ENCODE measurements around the gene PRPH.
"Not testable (repeated sequence)": the region's sequence is repeated elsewhere in the genome, so short reads cannot be mapped to it uniquely, and the experiment has no call there.

PRPH gene

DNA sequence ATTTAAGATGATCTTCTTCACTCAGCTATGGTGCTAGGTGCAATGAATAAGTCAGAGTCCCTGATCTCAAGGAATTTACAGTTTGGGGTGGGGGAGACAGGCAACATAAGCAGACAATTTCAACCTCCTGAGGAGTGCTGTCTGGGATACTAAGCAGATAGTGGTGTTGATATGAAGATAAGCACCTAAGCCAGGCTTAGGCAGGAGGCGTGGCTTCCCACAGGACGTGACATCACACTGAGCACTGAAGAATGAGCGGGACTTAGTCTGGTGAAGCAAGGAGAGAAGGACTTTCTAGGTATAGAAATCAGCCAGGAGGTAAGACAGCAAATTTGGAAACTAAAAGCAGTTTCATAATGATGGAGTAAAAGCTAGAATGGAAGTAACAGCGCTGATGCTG is 6.8 kb downstream of the PRPH start:
- no peak for DNase-seq

DNA sequence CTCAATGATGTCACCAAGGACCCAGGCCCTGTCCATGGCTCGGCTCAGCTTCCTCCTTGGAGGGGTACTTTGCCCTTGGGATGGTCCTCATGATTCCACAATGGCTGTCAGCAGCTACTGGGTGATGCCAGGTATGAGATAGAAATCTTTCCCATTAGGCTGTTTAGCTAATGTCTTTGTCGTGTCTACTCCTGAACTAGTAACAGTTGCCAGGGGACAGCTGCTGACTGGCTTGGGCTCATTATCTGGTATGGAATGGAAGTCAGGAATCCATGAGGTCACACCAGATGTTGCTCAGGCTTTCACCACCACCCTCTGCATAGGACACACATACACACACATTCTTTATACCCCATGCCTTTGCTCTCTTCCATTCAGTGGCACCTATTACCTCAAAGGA is 9.2 kb downstream of the PRPH start:
- no peak for DNase-seq

DNA sequence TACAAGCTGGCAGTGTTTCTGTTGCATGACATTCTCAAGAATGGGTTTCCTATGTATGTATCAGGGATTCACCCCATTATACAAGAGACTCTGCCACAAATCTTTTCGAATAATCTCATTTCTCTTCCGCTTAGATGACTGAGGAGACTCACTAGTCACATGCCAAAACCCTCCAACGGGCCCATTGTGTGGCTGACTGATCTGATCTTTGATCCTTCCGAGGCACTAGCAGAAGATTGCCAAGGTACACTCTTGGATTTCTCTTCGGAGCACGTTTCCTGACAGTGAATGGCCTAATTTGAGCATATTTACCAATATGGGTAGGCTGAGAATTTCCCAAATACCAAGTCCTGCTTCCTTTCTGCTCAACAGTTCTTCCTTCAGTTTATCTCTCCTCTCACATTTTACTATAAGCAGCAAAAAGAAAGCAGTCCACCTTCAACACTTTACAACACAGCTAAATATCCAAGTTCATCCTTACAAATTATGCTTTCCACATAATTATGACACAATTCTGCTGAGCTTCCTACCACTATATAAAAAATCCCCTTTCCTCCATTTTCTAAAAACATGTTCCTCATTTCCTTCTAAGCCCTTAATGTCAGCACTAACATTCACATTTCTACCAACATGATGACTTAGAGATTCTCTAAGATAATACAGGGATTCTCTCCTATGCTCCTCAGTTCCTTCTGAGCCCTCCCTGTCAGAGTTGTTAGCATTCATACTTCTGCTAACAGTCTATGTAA is 11.0 kb downstream of the PRPH start:
- no peak for DNase-seq

DNA sequence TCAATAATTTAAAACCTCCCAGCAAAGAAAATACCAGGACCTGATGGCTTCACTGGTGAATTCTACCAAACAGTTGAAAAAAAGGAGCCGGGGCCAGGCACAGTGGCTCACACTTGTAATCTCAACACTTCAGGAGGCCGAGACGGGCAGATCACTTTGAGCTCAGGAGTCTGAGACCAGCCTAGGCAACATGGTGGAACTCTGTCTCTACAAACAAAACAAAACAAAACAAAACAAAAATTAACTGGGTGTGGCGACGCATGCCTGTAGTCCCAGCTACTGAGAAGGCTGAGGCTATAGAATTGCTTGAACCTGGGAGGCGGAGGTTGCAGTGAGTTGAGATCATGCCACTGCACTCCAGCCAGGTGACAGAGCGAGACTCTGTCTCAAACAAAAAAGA is 14.4 kb downstream of the PRPH start:
- no peak for DNase-seq

DNA sequence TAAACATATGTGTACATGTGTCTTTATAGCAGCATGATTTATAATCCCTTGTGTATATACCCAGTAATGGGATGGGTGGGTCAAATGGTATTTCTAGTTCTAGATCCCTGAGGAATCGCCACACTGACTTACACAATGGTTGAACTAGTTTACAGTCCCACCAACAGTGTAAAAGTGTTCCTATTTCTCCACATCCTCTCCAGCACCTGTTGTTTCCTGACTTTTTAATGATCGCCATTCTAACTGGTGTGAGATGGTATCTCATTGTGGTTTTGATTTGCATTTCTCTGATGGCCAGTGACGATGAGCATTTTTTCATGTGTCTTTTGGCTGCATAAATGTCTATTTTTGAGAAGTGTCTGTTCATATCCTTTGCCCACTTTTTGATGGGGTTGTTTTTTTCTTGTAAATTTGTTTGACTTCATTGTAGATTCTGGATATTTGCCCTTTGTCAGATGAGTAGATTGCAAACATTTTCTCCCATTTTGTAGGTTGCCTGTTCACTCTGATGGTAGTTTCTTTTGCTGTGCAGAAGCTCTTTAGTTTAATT is 15.6 kb downstream of the PRPH start:
- not testable (repeated sequence) for DNase-seq

DNA sequence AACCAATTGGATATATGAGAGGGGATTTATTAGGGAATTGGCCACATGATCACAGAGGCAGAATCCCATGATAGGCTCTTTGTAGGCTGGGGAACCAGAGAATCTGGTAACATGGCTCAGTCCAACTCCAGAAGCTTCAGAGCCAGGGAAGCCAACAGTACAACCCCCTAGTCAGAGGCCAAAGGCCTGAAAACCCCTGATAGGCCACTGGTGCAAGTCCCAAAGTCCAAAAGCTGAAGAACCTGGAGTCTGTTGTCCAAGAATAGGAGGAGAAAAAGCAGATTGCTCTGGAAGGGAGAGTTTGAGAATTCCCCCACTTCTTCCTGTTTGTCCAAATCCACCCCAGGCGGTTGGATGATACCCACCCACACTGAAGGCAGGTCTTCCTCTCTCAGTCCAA is 19.9 kb downstream of the PRPH start:
- DNase-seq: no peak

DNA sequence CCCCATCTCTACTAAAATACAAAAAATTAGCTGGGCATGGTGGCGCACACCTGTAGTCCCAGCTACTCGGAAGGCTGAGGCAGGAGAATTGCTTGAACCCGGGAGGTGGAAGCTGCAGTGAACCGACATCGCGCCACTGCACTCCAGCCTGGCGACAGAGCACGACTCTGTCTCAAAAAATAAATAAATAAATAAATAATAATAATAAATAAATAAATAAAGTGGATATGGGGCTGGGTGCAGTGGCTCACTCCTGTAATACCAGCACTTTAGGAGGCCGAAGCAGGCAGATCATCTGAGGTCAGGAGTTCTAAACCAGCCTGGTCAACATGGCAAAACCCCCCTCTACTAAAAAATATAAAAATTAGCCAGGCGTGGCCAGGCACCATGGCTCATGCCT is 22.2 kb downstream of the PRPH start:
- DNase-seq: not testable (repeated sequence)

DNA sequence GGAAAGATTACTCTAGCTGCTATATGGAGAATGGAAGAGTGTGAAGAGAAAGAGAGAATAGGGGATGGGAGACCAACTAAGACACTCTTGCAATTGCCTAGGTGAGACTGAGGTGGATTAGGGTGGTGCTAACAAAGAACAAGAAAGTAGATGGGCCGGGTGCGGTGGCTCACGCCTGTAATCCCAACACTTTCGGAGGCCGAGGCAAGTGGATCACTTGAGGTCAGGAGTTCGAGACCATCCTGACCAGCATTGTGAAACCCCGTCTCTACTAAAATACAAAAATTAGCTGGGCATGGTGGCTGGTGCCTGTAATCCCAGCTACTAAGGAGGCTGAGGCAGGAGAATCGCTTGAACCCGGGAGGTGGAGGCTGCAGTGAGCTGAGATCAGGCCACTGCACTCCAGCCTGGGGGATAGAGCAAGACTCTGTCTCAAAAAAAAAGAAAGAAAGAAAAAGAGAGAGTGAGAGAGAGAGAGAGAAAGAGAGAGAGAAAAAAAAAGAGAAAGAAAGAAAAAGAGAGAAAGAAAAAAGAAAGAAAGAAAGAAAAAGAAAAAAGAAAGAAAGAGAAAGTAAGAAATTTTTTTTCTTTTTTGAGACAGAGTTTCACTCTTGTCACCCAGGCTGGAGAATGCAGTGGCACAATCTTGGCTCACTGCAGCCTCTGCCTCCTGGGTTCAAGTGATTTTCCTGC is 25.6 kb downstream of the PRPH start:
- DNase-seq: not testable (repeated sequence)

DNA sequence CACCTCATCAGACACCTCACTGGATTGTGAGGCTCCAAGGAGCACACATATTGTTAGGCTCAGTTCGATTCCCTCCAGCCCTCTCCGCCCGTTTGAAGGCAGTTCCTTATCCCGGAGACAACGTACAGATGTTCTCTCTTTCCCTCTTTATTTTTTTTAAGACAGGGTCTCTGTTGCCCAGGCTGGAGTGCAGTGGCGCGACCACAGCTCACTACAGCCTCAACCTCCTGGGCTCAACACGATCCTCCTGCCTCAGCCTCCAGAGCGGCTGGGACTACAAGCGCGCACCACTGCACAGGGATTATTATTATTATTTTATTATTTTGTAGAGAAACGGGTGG is 27.4 kb downstream of the PRPH start:
- no peak for DNase-seq

DNA sequence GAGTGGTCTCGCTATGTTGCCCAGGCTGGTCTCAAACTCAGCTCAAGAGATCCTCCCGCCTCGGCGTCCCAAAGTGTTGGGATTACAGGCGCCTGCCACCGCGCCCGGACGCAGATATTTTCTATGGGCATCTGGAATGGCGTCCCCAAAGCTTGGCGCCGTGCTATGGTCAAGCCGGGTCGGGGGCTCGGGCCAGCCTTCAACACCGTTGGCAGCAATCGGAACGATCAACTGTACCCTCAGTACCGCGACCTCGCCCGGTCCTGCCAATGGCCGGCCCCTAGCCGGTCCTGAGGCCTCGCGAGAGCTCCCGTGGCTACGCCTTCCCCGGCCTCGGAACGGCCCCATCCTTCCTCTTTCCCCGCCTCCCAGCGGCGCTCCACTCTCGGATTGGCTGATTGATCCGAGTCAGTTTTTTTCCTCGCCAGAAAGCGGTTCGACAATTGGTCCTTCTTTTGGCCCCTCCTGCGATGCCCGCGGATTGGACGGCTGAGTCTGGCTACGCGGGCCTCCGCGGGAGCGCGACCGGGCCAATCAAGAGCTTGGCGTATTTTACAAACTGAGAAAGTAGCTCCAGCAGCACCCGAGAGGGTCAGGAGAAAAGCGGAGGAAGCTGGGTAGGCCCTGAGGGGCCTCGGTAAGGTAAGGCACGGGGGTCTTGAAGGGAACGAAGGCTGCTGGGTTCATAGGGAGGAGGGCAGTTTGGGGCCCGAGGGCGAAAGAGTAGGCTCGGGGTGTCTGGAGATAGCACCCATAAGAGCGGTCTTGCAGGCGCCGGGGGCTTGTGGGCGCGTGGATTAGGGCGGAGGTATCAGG is 28.0 kb downstream of the PRPH start, which contains the start of gene TROAP:
Gene TROAP (plus strand): TSS at position 548 of the 816 bp plus-strand sequence. CDS start 354 bp downstream, outside the sequence.
- DNase-seq: no peak

DNA sequence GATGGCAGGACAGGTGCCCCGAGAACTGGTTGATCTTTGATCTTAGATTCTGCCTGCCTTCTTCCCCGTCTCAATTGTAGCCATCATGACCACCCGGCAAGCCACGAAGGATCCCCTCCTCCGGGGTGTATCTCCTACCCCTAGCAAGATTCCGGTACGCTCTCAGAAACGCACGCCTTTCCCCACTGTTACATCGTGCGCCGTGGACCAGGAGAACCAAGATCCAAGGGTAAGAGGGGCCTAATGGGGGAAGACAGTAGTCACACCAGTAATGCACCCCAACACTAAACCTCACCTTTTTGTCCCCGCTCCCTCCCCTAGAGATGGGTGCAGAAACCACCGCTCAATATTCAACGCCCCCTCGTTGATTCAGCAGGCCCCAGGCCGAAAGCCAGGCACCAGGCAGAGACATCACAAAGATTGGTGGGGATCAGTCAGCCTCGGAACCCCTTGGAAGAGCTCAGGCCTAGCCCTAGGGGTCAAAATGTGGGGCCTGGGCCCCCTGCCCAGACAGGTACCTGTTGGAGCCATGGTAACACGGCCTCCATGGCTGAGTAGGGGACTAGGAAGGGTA is 28.7 kb downstream of the PRPH start:
- no peak for DNase-seq

DNA sequence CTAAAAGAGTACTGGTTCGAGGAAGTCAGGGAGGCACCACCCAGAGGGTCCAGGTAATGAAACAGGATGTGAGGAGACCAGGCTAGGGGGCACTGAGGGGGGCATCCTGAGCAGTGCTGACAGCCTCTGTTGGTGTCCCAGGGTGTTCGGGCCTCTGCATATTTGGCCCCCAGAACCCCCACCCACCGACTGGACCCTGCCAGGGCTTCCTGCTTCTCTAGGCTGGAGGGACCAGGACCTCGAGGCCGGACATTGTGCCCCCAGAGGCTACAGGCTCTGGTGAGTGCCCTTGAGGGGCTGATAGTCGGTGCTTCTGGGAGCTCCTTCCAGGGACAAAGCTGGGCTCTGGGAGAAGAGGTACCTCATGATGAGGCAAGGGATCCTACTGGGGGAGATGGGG is 30.7 kb downstream of the PRPH start:
- no peak for DNase-seq

DNA sequence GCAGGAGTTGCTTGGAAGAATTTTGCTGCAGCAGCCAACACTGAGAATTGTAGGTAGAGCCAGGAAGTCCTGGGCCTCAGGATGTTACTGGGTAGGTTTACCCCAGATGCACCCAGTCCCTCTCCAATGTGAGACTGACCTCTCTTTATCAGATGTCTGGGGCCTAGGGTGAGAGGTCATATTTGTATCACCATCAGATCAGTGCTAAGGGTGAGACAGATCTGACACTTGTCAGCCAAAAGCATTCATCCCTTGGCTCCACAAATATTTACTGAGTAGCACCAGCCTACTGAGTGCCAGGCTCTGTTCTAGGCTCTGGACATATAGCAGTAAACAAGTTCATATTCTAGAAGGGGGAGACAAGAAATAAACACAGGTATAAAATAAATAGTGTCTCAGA is 32.4 kb downstream of the PRPH start:
- DNase-seq: no peak

DNA sequence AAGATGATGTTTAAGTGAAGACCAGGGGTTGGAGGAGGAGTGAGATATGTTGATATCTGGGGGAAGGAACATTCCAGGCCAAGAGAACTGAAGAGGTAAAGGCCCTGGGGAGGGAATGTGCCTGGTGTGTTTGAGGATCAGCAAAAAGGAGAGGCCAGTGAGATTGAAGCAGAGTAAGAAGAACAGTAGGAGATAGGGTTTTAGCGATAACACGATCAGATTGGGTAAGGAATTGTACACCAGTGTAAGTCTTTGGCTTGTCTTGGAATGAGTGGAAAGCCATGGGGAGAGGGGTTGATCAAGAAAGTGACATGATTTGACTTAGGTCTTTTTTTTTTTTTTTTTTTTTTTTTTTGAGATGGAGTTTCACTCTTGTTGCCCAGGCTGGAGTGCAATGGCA is 32.9 kb downstream of the PRPH start:
- no peak for DNase-seq

DNA sequence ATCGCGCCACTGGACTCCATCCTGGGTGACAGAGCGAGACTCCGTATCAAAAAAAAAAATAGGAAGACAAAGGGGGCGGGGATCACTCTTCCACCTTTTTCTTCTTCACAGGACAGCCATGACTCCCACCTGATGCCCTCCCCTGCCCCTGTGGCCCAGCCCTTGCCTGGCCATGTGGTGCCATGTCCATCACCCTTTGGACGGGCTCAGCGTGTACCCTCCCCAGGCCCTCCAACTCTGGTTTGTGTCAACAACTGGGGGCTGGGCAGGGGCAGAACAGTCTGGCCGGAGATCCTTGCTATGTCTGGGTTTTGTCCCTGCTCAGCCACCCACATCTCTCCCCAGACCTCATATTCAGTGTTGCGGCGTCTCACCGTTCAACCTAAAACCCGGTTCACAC is 33.9 kb downstream of the PRPH start:
- no peak for DNase-seq

DNA sequence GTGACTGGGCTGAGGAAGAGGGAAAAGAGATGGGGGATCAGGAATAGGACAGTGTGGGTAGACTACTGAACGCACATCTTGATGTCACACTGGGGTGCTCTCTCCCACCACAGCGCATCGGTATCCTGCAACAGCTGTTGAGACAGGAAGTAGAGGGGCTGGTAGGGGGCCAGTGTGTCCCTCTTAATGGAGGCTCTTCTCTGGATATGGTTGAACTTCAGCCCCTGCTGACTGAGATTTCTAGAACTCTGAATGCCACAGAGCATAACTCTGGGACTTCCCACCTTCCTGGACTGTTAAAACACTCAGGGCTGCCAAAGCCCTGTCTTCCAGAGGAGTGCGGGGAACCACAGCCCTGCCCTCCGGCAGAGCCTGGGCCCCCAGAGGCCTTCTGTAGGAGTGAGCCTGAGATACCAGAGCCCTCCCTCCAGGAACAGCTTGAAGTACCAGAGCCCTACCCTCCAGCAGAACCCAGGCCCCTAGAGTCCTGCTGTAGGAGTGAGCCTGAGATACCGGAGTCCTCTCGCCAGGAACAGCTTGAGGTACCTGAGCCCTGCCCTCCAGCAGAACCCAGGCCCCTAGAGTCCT is 35.2 kb downstream of the PRPH start:
- DNase-seq: no peak

DNA sequence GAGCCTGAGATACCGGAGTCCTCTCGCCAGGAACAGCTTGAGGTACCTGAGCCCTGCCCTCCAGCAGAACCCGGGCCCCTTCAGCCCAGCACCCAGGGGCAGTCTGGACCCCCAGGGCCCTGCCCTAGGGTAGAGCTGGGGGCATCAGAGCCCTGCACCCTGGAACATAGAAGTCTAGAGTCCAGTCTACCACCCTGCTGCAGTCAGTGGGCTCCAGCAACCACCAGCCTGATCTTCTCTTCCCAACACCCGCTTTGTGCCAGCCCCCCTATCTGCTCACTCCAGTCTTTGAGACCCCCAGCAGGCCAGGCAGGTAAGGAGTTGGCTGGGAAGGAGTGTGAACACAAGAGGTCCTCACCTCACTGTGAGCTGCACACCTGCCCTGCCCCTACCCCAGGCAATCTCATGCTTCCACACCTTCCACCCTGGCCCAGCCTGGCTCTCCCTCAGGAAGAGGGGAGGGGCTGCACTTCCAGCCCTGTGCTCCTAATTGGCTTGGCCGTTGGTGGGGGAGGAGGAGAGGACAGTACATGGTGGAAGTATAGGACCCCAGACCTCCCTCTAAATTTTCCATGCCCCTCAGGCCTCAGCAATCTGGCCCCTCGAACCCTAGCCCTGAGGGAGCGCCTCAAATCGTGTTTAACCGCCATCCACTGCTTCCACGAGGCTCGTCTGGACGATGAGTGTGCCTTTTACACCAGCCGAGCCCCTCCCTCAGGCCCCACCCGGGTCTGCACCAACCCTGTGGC is 35.9 kb downstream of the PRPH start:
- no peak for DNase-seq

DNA sequence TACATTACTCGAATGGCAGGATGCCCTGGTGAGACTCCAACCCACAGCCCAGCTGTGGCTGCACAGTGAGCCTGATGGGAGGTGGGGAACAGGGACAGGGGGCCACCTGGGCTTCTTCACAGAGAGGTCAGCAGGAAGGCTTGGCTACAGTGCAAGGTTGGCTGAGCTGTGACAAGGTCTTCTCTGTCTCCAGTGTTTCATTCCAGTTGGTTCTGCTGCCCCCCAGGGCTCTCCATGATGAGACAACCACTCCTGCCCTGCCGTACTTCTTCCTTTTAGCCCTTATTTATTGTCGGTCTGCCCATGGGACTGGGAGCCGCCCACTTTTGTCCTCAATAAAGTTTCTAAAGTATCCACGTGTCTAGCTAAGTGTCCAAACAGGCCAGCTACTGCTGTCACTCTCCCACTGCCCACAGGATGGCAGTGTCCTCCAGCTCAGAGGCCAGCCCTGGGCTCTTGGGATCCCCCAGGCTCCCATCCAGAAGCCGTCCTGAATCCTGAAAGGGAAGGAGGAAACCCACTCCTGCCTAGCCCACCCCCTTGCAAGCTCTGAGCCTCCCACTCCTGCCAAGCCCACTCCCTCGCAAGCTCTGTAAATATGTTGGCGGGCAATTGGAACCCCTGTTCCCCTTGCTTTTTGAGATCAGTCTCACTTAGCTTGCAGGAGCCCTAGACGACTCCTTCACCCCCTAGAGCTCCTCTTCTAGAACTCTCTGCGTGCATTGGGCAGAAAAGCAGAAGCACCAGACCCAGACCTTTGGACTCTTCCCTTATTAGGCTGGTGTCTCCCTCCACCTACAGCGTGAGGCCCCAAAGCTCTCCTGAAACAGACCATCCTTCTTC is 36.7 kb downstream of the PRPH start:
- no peak for DNase-seq

DNA sequence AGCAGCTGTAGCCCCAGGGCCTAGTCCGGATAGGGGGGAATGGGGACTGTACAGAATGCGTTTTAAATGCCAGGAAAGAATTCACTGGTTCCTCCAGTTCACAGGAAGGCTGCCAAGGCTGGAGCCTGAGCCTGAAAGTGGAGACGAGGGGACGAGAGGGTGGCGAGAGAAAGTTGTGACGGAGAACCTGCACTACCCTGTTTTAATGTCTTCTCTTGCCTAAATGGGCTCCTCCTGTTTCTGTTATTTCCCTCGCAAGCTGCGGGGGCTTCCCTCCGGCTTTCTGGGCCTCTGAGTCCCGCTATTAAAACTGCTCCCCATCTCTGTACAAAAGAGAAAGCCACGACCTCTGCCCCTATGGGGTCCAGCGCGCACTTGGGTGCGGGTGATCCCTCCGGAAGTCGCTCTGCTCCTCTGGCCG is 37.5 kb downstream of the PRPH start:
- no peak for DNase-seq

DNA sequence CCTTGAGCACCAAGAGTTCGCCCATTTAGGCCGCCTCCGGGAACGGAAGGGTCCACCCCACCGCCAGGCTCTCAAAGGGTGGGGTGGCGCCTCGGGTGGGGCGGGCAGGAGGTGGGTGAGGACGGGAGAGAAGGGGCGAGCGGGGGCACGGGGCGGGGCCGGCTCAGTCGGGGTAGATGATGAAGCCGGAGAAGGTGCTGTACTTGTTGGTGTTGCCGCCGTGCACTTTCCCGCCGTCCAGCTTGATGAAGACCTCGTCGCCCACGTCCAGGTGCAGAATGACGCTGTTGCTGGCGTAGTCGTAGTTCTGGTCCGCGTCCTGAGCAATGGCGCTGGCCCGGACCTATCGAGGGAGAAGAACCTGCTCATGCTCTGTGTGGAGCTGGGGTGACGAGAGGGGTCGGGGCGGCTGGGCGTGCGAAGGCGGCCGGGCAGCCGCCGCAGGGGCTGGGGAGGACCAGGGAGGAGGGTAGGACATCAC is 38.0 kb downstream of the PRPH start:
- DNase-seq: no peak

DNA sequence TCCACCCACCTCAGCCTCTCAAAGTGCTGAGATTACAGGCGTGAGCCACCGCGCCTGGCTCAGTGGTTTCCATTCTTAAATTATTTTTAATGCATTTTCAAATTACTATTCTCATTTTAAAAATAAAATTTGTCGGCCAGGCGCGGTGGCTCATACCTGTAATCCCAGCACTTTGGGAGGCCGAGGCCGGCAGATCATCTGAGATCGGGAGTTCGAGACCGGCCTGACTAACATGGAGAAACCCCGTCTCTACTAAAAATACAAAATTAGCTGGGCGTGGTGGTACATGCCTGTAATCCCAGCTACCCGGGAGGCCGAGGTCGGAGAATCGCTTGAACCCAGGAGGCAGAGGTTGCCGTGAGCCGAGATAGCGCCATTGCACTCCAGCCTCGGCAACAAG is 38.8 kb downstream of the PRPH start:
- DNase-seq: not testable (repeated sequence)
